ENCODE measurements around the gene ZFAND2A.

ZFAND2A gene

DNA sequence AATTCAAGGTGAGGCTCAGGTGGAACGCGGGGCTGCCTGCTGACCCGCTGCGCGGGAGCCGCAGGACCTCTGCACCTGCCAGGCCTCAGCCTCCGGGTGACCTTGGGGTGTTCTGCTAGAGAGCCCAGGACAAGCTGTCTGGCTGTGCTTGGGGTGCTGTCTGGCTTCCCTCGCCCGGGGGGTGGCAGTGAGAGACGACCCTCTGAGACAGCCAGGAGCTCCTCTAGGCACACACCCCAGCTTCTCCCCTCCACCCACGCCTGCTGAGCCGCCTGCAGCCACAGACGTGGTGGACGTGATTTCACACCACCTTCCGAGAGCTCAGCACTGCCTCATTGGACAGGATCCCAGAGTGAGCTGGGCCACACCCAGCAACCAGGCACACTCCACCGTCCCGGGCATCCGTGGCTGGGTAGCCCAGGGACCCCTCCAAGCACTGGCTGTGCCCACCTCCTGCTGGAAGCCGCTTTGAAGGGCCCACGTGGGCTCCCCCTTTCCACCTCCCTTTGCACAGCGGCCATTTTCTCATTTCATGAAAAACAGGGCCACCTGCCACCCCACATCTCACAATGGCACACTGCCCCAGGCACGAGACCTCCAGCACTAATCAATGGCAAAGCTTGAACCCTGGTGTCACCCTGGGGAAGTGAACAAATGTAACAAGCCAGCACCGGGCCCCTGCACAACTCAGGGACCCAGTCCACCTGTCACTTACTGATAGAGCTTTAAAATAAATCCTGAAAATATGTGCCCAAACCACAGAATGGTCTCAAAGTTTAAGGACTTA is 35.0 kb downstream of the ZFAND2A start:
- no peak overlapping the region for H3K27ac ChIP-seq
- H3K4me3 ChIP-seq = no peak overlapping the region
- H3K9ac ChIP-seq = peak overlapping the region in 2 of 11 experiments; percentile 8 to 17; a peak in 1 of 22 replicates
- peaks cover 24 to 49% (median 42%) of the 10 kb centered on the region in 10 experiments for H3K4me1 ChIP-seq
- H3K27me3 ChIP-seq = no peaks in the 10 kb centered on the region
- H4K20me1 ChIP-seq = peaks cover 0 to 49% (median 17%) of the 10 kb centered on the region in 11 experiments; a peak in 13 of 22 replicates
- TF ChIP-seq Cebpa-rat (IDR thresholded peaks at IDR 0.05) = no peak
- H3K36me3 ChIP-seq = peaks cover 0 to 33% (median 26%) of the 10 kb centered on the region in 11 experiments; a peak in 18 of 22 replicates
- peak overlapping the region in 1 of 11 experiments; percentile 25; a peak in 1 of 22 replicates for H3K4me2 ChIP-seq
- no peaks in the 10 kb centered on the region for H3K9me3 ChIP-seq (replicated peaks in 1 of 11)

DNA sequence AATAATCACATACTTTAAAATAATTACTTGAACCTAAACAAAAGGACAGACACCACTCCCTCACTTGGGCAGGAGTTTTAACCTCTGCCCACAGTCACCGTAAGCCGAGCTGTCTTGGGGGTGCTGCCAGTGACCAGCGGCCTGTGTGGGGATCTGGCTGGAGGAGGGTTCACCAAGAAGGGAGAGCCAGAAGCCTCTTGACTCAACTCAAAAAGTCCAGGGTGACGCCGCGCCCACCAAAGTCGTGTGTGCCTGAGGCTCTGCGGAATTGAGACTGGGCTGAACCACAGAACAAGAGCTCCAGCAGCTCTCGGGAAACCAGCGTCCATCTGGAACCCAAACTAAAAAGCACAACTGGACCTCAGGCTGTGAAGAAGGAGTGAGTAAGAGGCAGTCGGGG is 35.8 kb downstream of the ZFAND2A start:
- no peaks in the 10 kb centered on the region for H3K27me3 ChIP-seq
- peaks cover 24 to 55% (median 48%) of the 10 kb centered on the region in 10 experiments for H3K4me1 ChIP-seq
- no peaks in the 10 kb centered on the region for H3K9me3 ChIP-seq (replicated peaks in 1 of 11)
- peaks cover 0 to 56% (median 17%) of the 10 kb centered on the region in 11 experiments; a peak in 13 of 22 replicates for H4K20me1 ChIP-seq
- peaks cover 0 to 29% (median 24%) of the 10 kb centered on the region in 11 experiments; a peak in 18 of 22 replicates for H3K36me3 ChIP-seq
- H3K27ac ChIP-seq = peak overlapping the region in 5 of 11 experiments; percentile 26 to 81 (median 60); a peak in 4 of 22 replicates
- no peak overlapping the region for H3K4me3 ChIP-seq
- peak overlapping the region in 10 of 11 experiments; percentile 84 to 100 (median 93); a peak in 20 of 22 replicates for H3K4me2 ChIP-seq
- peak overlapping the region in 6 of 11 experiments; percentile 8 to 78 (median 64); a peak in 4 of 22 replicates for H3K9ac ChIP-seq
- no peak for TF ChIP-seq Cebpa-rat (IDR thresholded peaks at IDR 0.05)

DNA sequence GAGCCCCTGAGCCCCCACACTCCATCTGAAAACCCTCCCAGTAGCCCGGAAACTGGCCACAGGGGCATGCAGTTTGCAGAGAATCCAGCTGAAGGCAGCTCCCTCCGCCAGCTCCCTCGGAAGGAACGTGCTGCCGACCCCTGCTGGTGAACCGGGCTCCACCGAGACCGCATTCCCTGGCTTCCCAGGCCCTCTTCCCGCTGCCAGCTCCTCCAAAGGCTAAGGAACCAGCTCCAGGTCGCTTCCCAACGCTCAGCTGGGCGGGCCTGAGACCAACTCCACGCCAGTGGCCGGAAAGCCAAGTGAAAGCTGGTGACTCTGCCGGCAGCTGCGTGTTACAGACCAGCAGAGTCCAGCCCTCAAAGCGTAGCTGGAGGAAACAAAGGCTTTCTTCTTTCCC is 36.3 kb downstream of the ZFAND2A start:
- Histone ChIP-seq H3K4me3 (peak overlapping the region in 1 of 10 experiments; percentile 61; a peak in 1 of 20 replicates), H3K4me1 (peaks cover 24 to 59% (median 48%) of the 10 kb centered on the region in 10 experiments), H3K27me3 (no peaks in the 10 kb centered on the region), H4K20me1 (peaks cover 0 to 61% (median 17%) of the 10 kb centered on the region in 11 experiments; a peak in 13 of 22 replicates), H3K9me3 (replicated peaks in 1 of 11) (no peaks in the 10 kb centered on the region), H3K36me3 (peaks cover 0 to 29% (median 24%) of the 10 kb centered on the region in 11 experiments; a peak in 18 of 22 replicates), H3K9ac (peak overlapping the region in 10 of 11 experiments; percentile 8 to 78 (median 64); a peak in 11 of 22 replicates), H3K27ac (peak overlapping the region in 8 of 11 experiments; percentile 25 to 81 (median 70); a peak in 12 of 22 replicates), H3K4me2 (peak overlapping the region; percentile 84 to 100 (median 93))
- no peak for TF ChIP-seq Cebpa-rat (IDR thresholded peaks at IDR 0.05)

DNA sequence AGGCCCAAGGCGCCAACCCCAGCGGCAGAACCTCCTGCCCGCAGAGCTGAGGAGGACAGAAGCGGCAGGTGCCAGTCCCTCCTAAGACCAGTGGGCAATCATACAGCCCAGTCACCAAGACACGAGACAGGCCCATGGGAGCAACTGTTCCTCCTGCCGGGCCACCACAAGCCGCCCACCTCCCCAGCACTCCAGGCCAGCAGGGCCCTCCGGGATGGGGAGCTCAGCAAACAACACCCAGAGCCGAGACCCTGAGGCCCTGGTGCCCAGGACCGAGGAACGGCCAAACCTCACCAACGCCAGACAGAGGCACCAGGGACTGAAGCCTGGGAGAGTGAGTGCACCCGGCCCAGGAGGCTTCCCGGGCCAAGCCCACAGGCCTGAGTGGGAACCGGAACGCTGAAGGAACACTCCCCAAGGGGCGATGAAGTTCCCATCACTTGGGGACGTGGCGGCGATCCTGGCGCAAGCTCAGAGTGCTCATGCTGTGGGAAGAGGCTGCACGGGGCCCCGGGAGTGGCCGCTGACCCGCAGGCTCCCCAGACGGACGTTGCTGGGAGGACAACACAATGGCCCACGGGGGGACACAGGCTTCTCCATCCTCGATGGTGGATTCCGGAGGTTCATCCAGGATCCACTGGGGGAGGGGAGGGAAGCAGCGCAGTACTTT is 37.0 kb downstream of the ZFAND2A start:
- Histone ChIP-seq H3K4me2 (peak overlapping the region; percentile 84 to 100 (median 93)), H3K36me3 (peaks cover 0 to 29% (median 24%) of the 10 kb centered on the region in 11 experiments; a peak in 18 of 22 replicates), H3K9me3 (replicated peaks in 1 of 11) (no peaks in the 10 kb centered on the region), H3K27me3 (no peaks in the 10 kb centered on the region), H3K4me3 (peak overlapping the region in 8 of 10 experiments; percentile 20 to 61 (median 44); a peak in 16 of 20 replicates), H4K20me1 (peaks cover 0 to 68% (median 17%) of the 10 kb centered on the region in 11 experiments; a peak in 13 of 22 replicates), H3K4me1 (peaks cover 30 to 60% (median 48%) of the 10 kb centered on the region in 10 experiments), H3K27ac (peak overlapping the region; percentile 23 to 81 (median 60); a peak in 20 of 22 replicates), H3K9ac (peak overlapping the region; percentile 43 to 78 (median 67); a peak in 21 of 22 replicates)
- no peak for TF ChIP-seq Cebpa-rat (IDR thresholded peaks at IDR 0.05)

DNA sequence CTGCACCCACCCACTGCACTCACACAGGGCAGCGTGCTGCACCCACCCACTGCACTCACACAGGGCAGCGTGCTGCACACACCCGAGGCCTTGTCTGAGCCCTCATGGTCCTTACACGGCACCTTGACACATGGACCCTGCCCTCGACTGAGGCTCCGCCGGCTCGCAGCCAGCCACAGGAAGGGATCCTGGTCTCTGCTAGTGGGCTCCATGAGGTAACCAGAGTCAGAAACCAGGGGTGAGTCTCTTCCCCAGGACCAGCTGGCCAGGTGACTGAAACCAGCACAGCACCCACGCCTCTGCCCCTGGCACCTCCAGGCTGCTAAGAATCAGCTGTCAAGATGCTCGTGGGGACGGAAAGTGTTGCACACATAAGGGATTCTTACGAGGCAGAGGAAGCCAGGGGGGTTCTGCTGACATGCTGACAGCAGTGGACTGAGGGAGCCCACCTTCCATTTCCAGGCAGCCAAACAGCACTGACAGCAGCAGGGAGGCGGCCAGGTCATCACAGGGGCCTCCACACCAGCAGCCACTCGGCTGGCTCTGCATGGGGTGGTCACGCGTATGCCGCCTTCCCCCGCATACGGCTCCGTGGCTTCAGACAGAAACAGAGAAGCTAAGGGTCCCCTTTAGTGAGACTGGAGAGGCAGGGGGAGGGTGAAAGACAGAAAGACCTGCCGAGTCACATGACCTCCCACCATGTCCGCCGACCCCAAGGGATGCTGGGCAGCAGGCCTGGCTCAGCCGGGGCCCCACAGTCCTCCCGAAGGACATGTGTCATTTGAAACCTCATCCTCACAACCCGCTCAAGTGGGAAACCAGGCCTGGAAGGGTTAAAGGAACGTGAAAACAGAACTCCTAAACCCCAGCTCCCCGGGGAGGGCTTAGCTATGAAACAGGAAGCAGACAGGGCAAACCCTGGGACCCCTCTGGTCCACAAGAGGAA is 37.8 kb downstream of the ZFAND2A start:
- peaks cover 0 to 76% (median 24%) of the 10 kb centered on the region in 11 experiments; a peak in 13 of 22 replicates for H4K20me1 ChIP-seq
- H3K36me3 ChIP-seq = peaks cover 0 to 25% (median 22%) of the 10 kb centered on the region in 11 experiments; a peak in 18 of 22 replicates
- H3K4me2 ChIP-seq = peak overlapping the region; percentile 84 to 100 (median 93)
- no peaks in the 10 kb centered on the region for H3K9me3 ChIP-seq (replicated peaks in 1 of 11)
- peak overlapping the region in 8 of 10 experiments; percentile 20 to 61 (median 44); a peak in 16 of 20 replicates for H3K4me3 ChIP-seq
- H3K27me3 ChIP-seq = no peaks in the 10 kb centered on the region
- TF ChIP-seq Cebpa-rat (IDR thresholded peaks at IDR 0.05) = no peak
- peaks cover 37 to 65% (median 51%) of the 10 kb centered on the region in 10 experiments for H3K4me1 ChIP-seq
- peak overlapping the region; percentile 23 to 81 (median 60); a peak in 20 of 22 replicates for H3K27ac ChIP-seq
- H3K9ac ChIP-seq = peak overlapping the region; percentile 43 to 78 (median 67); a peak in 21 of 22 replicates

DNA sequence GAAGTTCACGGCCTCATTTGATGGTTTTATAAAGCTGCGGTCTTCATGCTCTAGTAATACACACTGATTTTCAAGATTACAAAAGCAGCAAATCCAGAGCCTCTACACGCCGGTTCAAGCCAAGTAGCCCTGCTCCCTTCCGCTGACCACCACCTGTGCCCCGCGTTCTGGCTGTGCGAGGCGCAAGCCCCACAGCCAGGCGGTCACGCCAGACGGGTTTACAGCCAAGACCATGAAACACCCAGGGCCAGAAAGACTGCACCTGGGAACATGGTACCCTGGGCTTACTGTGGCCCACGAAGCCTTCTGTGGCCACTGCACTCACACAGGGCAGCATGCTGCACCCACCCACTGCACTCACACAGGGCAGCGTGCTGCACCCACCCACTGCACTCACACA is 38.5 kb downstream of the ZFAND2A start:
- H3K4me3 ChIP-seq = no peak overlapping the region
- peaks cover 0 to 76% (median 24%) of the 10 kb centered on the region in 11 experiments; a peak in 12 of 22 replicates for H4K20me1 ChIP-seq
- peaks cover 37 to 65% (median 51%) of the 10 kb centered on the region in 10 experiments for H3K4me1 ChIP-seq
- peaks cover 0 to 19% (median 15%) of the 10 kb centered on the region in 11 experiments; a peak in 18 of 22 replicates for H3K36me3 ChIP-seq
- H3K4me2 ChIP-seq = peak overlapping the region in 10 of 11 experiments; percentile 84 to 100 (median 93); a peak in 18 of 22 replicates
- peak overlapping the region in 2 of 11 experiments; percentile 65 to 69; a peak in 2 of 22 replicates for H3K9ac ChIP-seq
- no peak for TF ChIP-seq Cebpa-rat (IDR thresholded peaks at IDR 0.05)
- no peaks in the 10 kb centered on the region for H3K9me3 ChIP-seq (replicated peaks in 1 of 11)
- H3K27ac ChIP-seq = no peak overlapping the region
- no peaks in the 10 kb centered on the region for H3K27me3 ChIP-seq

DNA sequence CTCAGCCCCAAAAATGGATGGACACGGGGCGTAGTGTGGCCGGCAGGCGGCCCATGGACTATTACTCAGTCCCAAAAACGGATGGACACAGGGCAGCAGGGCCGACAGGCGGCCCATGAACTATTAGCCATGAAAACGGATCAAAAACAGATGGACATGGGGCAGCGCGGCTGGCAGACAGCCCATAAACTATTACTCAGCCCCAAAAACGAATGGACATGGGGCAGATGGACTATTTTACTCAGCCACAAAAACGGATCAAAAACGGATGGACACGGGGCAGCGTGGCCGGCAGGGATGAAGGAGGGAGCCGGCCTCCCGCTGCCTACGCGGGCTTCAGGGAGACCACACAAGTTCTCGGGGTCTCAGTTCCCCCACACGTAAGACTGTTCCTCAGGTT is 39.2 kb downstream of the ZFAND2A start:
- no peaks in the 10 kb centered on the region for H3K9me3 ChIP-seq (replicated peaks in 1 of 11)
- no peak overlapping the region for H3K9ac ChIP-seq
- H3K4me1 ChIP-seq = peaks cover 37 to 65% (median 51%) of the 10 kb centered on the region in 10 experiments
- H3K4me3 ChIP-seq = no peak overlapping the region
- H3K27ac ChIP-seq = no peak overlapping the region; a peak in 1 of 22 replicates
- H3K27me3 ChIP-seq = no peaks in the 10 kb centered on the region
- peak overlapping the region in 8 of 11 experiments; percentile 89 to 100 (median 94); a peak in 15 of 22 replicates for H3K4me2 ChIP-seq
- peaks cover 0 to 16% (median 11%) of the 10 kb centered on the region in 11 experiments; a peak in 15 of 22 replicates for H3K36me3 ChIP-seq
- H4K20me1 ChIP-seq = peaks cover 0 to 80% (median 24%) of the 10 kb centered on the region in 11 experiments; a peak in 12 of 22 replicates
- TF ChIP-seq Cebpa-rat (IDR thresholded peaks at IDR 0.05) = no peak
